IPS-20b (cell line): ENCODE results near the gene POLL.

Source experiments
- H3K27ac ChIP-seq: one replicate; pipeline ENCODE4 v1.5.1; 2013; ENCODE audit warnings: low read length
- H3K27me3 ChIP-seq: 2 replicates; pipeline ENCODE4 v1.6.1; 2013; ENCODE audit warnings: mild to moderate bottlenecking, low read length, inconsistent platforms; ENCODE audit not compliant: insufficient read depth
- H3K36me3 ChIP-seq: 2 replicates; pipeline ENCODE4 v1.6.1; 2013; ENCODE audit warnings: low read depth, mild to moderate bottlenecking, inconsistent platforms, low read length, moderate library complexity; ENCODE audit not compliant: insufficient read depth
- H3K4me1 ChIP-seq: 2 replicates; pipeline ENCODE4 v1.6.1; 2013; ENCODE audit warnings: mild to moderate bottlenecking, control low read depth, inconsistent platforms, low read length, moderate library complexity; ENCODE audit not compliant: insufficient read depth
- H3K4me3 ChIP-seq: 2 replicates; pipeline ENCODE4 v1.5.1; 2013; ENCODE audit warnings: mild to moderate bottlenecking, low read length, inconsistent platforms
- H3K9ac ChIP-seq: 2 replicates; pipeline ENCODE4 v1.6.1; 2013; ENCODE audit warnings: low read depth, mild to moderate bottlenecking, inconsistent platforms, low read length, moderate library complexity
- H3K9me3 ChIP-seq: 2 replicates; pipeline ENCODE4 v1.6.1; 2013; ENCODE audit warnings: mild to moderate bottlenecking, low read depth, low read length, inconsistent platforms; ENCODE audit not compliant: insufficient read depth

The POLL gene

GRCh38 chr10:101570428-101571270 is 17.4 kb downstream of the POLL start:
- no peak overlapping the region for H3K27ac ChIP-seq
- H3K9me3 ChIP-seq: 0 out of 2 replicates have a peak, but pooled peaks cover 7% of the 10 kb centered on the region
- peak overlapping the region; percentile 78 for H3K4me3 ChIP-seq
- peak overlapping the region; percentile 58; the same call in 1 of the 2 replicates for H3K9ac ChIP-seq
- peaks cover 6% of the 10 kb centered on the region; the same call in 1 of the 2 replicates for H3K4me1 ChIP-seq
- peaks cover 81% of the 10 kb centered on the region for H3K27me3 ChIP-seq
- no peaks in the 10 kb centered on the region for H3K36me3 ChIP-seq

- Histone ChIP-seq H3K36me3 (no peaks in the 10 kb centered on the region), H3K4me3 (peak overlapping the region; percentile 78), H3K4me1 (peaks cover 6% of the 10 kb centered on the region; the same call in 1 of the 2 replicates), H3K27me3 (peaks cover 88% of the 10 kb centered on the region), H3K27ac (no peak overlapping the region), H3K9ac (peak overlapping the region; percentile 52; the same call in 1 of the 2 replicates), H3K9me3 (0 out of 2 replicates have a peak, but pooled peaks cover 7% of the 10 kb centered on the region)
These were observed 18.2 kb downstream of the POLL start for GRCh38 chr10:101569622-101570427.

GRCh38 chr10:101569323-101569621 is 18.8 kb downstream of the POLL start:
- Histone ChIP-seq H3K4me3 (peak overlapping the region; percentile 78; the same call in 1 of the 2 replicates), H3K27me3 (peaks cover 90% of the 10 kb centered on the region)

GRCh38 chr10:101568054-101568745 is 19.9 kb downstream of the POLL start:
- Histone ChIP-seq H3K27ac (no peak overlapping the region), H3K27me3 (peaks cover 84% of the 10 kb centered on the region), H3K9me3 (0 out of 2 replicates have a peak, but pooled peaks cover 7% of the 10 kb centered on the region), H3K4me1 (peaks cover 6% of the 10 kb centered on the region; the same call in 1 of the 2 replicates), H3K36me3 (no peaks in the 10 kb centered on the region), H3K9ac (no peak overlapping the region), H3K4me3 (no peak overlapping the region)

More at GRCh38 chr10:101569323-101569621, 18.8 kb downstream of the POLL start:
- no peak overlapping the region for H3K9ac ChIP-seq
- H3K4me1 ChIP-seq: peaks cover 6% of the 10 kb centered on the region; the same call in 1 of the 2 replicates
- 0 out of 2 replicates have a peak, but pooled peaks cover 7% of the 10 kb centered on the region for H3K9me3 ChIP-seq
- no peak overlapping the region for H3K27ac ChIP-seq
- H3K36me3 ChIP-seq: no peaks in the 10 kb centered on the region

- Histone ChIP-seq H3K27me3 (peaks cover 79% of the 10 kb centered on the region), H3K9ac (no peak overlapping the region), H3K27ac (no peak overlapping the region), H3K9me3 (no peaks in the 10 kb centered on the region), H3K4me1 (peaks cover 6% of the 10 kb centered on the region; the same call in 1 of the 2 replicates), H3K36me3 (no peaks in the 10 kb centered on the region), H3K4me3 (no peak overlapping the region)
These were observed 20.7 kb downstream of the POLL start for GRCh38 chr10:101567165-101568006.

- Histone ChIP-seq H3K4me1 (peaks cover 6% of the 10 kb centered on the region; the same call in 1 of the 2 replicates), H3K4me3 (peak overlapping the region; percentile 30; the same call in 1 of the 2 replicates), H3K27me3 (peaks cover 71% of the 10 kb centered on the region), H3K9ac (no peak overlapping the region), H3K9me3 (no peaks in the 10 kb centered on the region), H3K27ac (no peak overlapping the region), H3K36me3 (no peaks in the 10 kb centered on the region)
These were observed 21.5 kb downstream of the POLL start for GRCh38 chr10:101566333-101567164.

GRCh38 chr10:101565936-101566332 is 22.1 kb downstream of the POLL start:
- Histone ChIP-seq H3K4me3 (no peak overlapping the region), H3K9me3 (no peaks in the 10 kb centered on the region), H3K27ac (no peak overlapping the region), H3K4me1 (peaks cover 6% of the 10 kb centered on the region; the same call in 1 of the 2 replicates), H3K9ac (no peak overlapping the region), H3K36me3 (no peaks in the 10 kb centered on the region), H3K27me3 (peaks cover 65% of the 10 kb centered on the region)

GRCh38 chr10:101565370-101565900 is 22.6 kb downstream of the POLL start:
- Histone ChIP-seq H3K27ac (no peak overlapping the region), H3K27me3 (peaks cover 60% of the 10 kb centered on the region), H3K4me3 (no peak overlapping the region), H3K9ac (no peak overlapping the region), H3K4me1 (peaks cover 3% of the 10 kb centered on the region; the same call in 1 of the 2 replicates), H3K9me3 (no peaks in the 10 kb centered on the region), H3K36me3 (no peaks in the 10 kb centered on the region)

GRCh38 chr10:101564490-101564991 is 23.5 kb downstream of the POLL start:
- Histone ChIP-seq H3K27ac (no peak overlapping the region), H3K27me3 (peaks cover 52% of the 10 kb centered on the region), H3K4me1 (peaks cover 3% of the 10 kb centered on the region; the same call in 1 of the 2 replicates), H3K4me3 (no peak overlapping the region), H3K9me3 (no peaks in the 10 kb centered on the region), H3K9ac (no peak overlapping the region), H3K36me3 (no peaks in the 10 kb centered on the region)
